GM19239 (cell line): ENCODE data around the gene RBMX.

Experiments used
- DNase-seq: peaks from one replicate; pipeline ENCODE4 v3.0.0; 2011; ENCODE audit warnings: low spot score; ENCODE audit not compliant: insufficient read length
- FAIRE-seq: peaks from 2 replicates; lab custom pipeline; 2011; peaks lifted over from hg19 to GRCh38; lab: Jason Lieb, UNC

RBMX gene

GRCh38 chrX:136850441-136851175, 29.9 kb downstream of the RBMX start:
- DNase-seq (no peak), FAIRE-seq (no peak)

GRCh38 chrX:136849395-136849794, 31.1 kb downstream of the RBMX start:
- DNase-seq (no peak), FAIRE-seq (no peak)

- DNase-seq, result no peak
- FAIRE-seq, result no peak
Observed at GRCh38 chrX:136847874-136848273, 32.7 kb downstream of the RBMX start.

DNA sequence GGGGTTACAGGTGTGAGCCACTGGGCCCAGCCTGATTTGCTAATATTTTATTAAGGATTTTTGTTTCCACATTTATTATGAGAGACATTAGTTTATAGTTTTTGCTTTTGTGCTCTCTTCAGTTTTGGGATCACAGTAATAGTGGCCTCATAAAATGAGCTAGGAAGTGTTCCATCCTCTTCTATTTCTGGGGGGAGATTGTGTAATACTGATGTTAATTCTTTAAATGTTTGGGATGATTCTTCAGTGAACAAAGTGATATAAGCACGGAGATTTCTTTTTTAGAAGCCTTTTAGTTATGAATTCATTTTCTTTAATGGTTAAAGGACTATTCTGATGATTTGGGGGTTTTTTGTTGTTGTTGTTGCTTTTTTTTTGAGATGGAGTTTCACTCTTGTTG, 41.3 kb downstream of the RBMX start:
- no peak for DNase-seq

GRCh38 chrX:136835761-136836160, 44.8 kb downstream of the RBMX start:
- no peak for FAIRE-seq
- DNase-seq, result no peak

More for the DNA sequence above, 41.3 kb downstream of the RBMX start:
- no peak for FAIRE-seq

DNA sequence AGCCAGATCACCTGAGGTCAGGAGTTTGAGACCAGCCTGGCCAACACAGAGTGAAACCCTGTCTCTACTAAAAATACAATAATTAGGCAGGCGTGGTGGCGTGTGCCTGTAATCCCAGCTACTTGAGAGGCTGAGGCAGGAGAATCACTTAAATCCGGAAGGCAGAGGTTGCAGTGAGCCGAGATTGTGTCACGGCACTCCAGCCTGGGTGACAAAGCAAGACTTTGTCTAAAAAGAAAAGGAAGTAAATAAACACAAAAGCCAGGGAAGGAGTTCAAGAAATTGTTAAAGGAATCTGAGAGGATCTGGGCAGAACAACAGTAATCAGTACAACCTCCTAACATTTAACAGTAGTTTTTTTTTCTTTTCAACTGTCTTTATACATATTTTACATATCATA, 51.1 kb downstream of the RBMX start:
- FAIRE-seq, result no peak
- DNase-seq, result no peak

DNA sequence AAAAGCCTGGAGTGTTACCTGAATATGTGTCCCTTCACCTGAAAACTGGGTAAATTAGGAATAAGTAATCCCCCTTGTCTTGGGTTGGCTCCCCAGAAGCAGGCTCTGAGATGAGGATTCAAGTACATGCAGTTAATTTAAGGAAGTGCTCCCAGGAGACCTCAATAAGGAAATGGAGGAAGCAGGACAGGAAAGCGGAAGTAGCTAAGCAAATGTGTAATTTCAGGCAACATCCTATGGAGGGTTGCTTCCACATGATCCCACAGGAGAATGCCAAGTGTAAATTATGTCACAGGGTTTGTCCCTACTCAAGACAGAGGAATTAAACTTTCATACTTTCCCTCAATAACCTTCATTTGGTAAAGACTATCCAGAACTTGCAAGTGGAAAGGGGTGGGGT, 51.7 kb downstream of the RBMX start:
- FAIRE-seq, result peak; percentile 11
- no peak for DNase-seq

DNA sequence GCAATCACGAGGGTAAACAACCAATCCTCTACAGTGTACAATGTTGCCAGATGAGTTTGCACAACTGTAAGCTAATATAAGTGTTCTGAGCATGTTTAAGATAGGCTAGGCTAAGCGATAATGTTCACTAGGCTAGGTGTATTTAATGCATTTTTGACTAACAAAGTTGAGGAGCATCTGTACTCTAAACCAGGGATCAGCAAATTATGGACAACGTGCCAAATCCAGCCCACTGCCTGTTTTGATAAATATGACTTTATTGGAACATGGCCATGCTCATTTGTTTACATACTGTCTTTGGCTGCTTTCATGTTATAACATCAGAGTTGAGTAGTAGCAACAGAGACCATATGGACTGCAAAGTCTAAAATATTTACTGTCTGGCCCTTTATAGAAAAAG, 53.5 kb downstream of the RBMX start:
- FAIRE-seq, result no peak
- DNase-seq, result no peak

DNA sequence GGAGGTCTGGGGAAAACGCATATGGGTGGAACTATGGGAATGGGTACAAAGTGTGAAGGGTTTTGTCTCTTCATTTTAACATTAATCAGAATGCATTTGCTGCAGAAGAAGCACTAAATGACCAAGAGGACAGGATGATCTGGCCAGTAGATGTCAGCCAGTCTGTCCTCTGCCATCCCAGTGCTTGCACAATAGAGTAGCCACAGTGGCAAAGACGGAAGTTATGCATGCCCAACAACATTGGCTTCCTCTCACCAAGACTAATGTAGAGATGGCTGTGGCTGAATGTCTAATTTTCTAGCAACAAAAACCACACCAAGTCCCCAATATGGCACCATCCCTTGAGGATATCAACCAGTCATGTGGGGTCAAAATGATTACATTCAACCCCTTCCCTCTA, 54.8 kb downstream of the RBMX start:
- DNase-seq (no peak), FAIRE-seq (no peak)
